Stimulated activated naive CD4-positive, alpha-beta T cell (primary cell): ENCODE measurements around the gene EXOC7.
A peak's percentile ranks its signal among the peaks of the same experiment; 100 is the strongest.

ENCODE experiments used
- DNase-seq, 6 experiments: peaks; one replicate each; lab custom pipeline; 2025; lab: John Stamatoyannopoulos, UW

Gene EXOC7

GRCh38 chr17:76120658-76121008 is 17.0 kb upstream of the EXOC7 start:
- no peak for DNase-seq

GRCh38 chr17:76119409-76120371 is 16.1 kb upstream of the EXOC7 start:
- no peak for DNase-seq

GRCh38 chr17:76115138-76115754 is 11.7 kb upstream of the EXOC7 start:
- no peak for DNase-seq

GRCh38 chr17:76111956-76112355 is 8.4 kb upstream of the EXOC7 start:
- no peak for DNase-seq

- no peak for DNase-seq
These were observed 3.9 kb upstream of the EXOC7 start for GRCh38 chr17:76107509-76107908.

- DNase-seq, result no peak
These were observed 3.1 kb upstream of the EXOC7 start for GRCh38 chr17:76106703-76107102.

- DNase-seq, result no peak
These were observed 1.3 kb upstream of the EXOC7 start for GRCh38 chr17:76104896-76105231.

GRCh38 chr17:76104140-76104895 is 731 bp upstream of the EXOC7 start:
- DNase-seq, result no peak

- DNase-seq, result peak in 1 of 6 experiments; percentile 26
These were observed 678 bp downstream of the EXOC7 start for GRCh38 chr17:76102944-76103273.

- no peak for DNase-seq
These were observed 5.8 kb downstream of the EXOC7 start for GRCh38 chr17:76097716-76098295.

GRCh38 chr17:76095943-76096342 is 7.6 kb downstream of the EXOC7 start:
- no peak for DNase-seq

- no peak for DNase-seq
These were observed 9.5 kb downstream of the EXOC7 start for GRCh38 chr17:76094046-76094445.

- no peak for DNase-seq
These were observed 10.8 kb downstream of the EXOC7 start for GRCh38 chr17:76092526-76093413.

GRCh38 chr17:76091526-76092286 is 11.9 kb downstream of the EXOC7 start:
- DNase-seq, result peak in 2 of 6 experiments; percentile 7 to 47

- no peak for DNase-seq
These were observed 13.0 kb downstream of the EXOC7 start for GRCh38 chr17:76090517-76091129.

GRCh38 chr17:76089680-76090516 is 13.7 kb downstream of the EXOC7 start:
- DNase-seq, result no peak

GRCh38 chr17:76088868-76089576 is 14.6 kb downstream of the EXOC7 start:
- no peak for DNase-seq

- DNase-seq, result no peak
These were observed 15.3 kb downstream of the EXOC7 start for GRCh38 chr17:76088041-76088867.
